Mononuclear cell (primary cell): Measurements from ENCODE around the gene ASXL1. TPM values are rescaled to one million over a fixed set of nuclear protein-coding genes. Genes with fewer than 3 reads are reported as not detected.

ENCODE experiments used
- H3K27me3 ChIP-seq: 2 replicates; pipeline ENCODE4 v1.6.0; 2011; ENCODE audit warnings: low read length, control low read depth; ENCODE audit not compliant: insufficient read depth
- H3K4me1 ChIP-seq: 2 replicates; pipeline ENCODE4 v1.5.1; 2011; ENCODE audit warnings: mild to moderate bottlenecking, low read length, control low read depth; ENCODE audit not compliant: insufficient read depth
- H3K4me3 ChIP-seq: 2 replicates; pipeline ENCODE4 v1.5.1; 2011; ENCODE audit warnings: mild to moderate bottlenecking, low read length, moderate library complexity
- H3K9me3 ChIP-seq: 2 replicates; pipeline ENCODE4 v1.5.1; 2011; ENCODE audit warnings: low read depth, mild to moderate bottlenecking, control low read depth, low read length
- total RNA-seq: library from RNA; depleted of rRNA; stranded (reverse); fragments of >200 nt; gene quantifications from one replicate; pipeline ENCODE4 v1.2.3, GENCODE V29; 2012

The ASXL1 gene
- total RNA-seq, 1 donor = 117 TPM

DNA sequence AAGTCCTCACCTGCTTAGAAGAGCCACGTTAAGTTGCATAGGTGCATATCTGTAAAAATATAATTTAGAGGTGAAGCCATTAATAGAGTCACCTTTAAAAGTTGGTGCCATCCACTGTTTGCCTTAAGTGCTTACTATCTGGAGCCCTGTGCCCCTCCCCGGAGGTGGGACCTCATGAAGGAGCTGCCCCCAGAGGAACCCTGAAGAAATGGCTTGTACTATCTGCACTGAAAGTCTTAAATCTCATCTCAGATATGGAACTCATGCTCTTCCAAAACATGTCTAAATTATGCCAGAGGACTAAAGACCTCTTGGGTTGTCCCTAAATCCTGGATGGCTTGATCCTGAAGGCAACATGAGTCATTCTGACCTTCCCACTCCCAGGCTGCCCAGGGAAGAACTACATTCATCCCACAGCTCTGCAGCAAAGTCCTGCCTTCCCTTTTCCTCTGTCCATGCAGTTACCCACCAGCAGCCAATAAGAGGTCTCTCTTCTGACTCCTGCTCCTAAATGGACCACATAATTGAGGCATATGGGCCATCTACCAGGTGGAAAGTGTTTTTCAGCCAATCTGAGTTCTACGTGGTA, 85.3 kb downstream of the ASXL1 start:
- H3K4me1 ChIP-seq = peaks cover 6% of the 10 kb centered on the region
- no peaks in the 10 kb centered on the region for H3K27me3 ChIP-seq
- no peak overlapping the region for H3K4me3 ChIP-seq
- no peaks in the 10 kb centered on the region for H3K9me3 ChIP-seq

DNA sequence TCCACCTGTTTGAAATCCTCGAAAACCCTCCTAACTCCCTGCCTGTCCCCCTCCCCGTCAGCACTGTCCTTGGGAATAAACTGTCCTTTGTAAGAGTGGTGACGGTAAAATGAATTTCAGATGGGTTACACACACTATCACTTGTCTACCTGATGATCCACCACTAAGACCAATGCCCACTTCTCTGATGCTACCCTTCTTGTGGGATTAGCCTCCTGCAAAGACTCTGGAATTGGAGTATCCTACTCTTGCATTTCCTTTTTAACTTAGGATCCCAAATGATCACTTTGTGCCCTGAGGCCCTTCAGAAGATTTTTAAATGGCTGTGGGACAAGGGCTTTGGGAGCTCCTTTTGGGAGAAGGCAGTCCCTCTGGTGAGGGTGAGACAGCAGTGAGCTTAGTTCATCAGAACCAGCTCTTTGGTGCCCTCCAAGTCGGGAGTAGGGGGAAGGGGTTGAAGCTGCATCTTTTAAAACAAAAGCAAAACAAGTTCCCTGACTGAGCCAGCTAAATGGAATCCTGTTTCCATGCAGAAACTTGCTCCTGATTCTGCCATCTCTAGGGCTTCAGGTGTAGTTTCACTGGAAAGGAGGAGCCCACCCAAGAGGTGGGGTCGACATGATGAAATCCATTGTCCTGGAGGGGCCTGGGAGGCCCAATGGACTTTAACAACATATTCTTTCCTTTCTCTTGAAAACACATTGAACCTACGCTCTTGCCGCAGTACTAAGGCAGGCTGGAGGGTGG, 86.5 kb downstream of the ASXL1 start:
- Histone ChIP-seq H3K9me3 (no peaks in the 10 kb centered on the region), H3K27me3 (no peaks in the 10 kb centered on the region), H3K4me3 (no peak overlapping the region), H3K4me1 (peaks cover 15% of the 10 kb centered on the region)

DNA sequence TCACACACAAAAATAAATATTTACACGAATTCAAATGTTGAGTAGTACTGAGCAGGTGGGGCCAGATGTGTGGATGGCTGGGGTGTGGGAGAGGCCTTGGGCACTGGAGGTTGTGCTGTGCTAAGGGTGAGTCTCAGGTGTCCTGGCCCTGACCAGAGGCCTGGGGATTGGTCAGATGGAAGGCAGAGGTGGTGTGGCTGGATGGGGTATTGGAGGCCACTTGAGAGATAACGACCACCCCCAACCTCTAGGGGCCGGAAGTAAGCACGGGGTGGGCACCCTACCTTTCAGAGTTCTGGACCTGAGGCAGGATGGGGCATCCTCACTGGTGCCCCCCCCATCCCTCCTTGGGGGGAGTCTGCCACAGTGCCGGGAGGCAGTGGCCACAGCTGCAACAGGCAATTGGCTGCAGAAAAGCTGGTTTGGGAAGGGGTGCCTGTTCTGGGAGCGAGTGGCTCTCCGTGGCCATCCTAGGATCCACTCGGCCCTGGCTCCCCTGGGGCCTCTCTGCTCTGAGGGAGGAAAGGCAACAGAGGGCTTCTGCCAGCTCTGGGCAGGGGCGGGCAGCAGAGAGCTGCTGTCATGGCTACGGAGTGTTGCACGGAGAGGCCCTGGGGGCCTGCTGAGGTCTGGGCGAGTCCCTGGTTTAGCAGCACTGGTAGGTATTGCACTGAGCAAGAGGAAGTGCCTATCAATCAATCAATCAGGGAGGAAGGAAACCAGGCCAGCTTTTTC, 87.6 kb downstream of the ASXL1 start:
- Histone ChIP-seq H3K4me1 (peaks cover 26% of the 10 kb centered on the region), H3K27me3 (no peaks in the 10 kb centered on the region), H3K4me3 (no peak overlapping the region), H3K9me3 (no peaks in the 10 kb centered on the region)

DNA sequence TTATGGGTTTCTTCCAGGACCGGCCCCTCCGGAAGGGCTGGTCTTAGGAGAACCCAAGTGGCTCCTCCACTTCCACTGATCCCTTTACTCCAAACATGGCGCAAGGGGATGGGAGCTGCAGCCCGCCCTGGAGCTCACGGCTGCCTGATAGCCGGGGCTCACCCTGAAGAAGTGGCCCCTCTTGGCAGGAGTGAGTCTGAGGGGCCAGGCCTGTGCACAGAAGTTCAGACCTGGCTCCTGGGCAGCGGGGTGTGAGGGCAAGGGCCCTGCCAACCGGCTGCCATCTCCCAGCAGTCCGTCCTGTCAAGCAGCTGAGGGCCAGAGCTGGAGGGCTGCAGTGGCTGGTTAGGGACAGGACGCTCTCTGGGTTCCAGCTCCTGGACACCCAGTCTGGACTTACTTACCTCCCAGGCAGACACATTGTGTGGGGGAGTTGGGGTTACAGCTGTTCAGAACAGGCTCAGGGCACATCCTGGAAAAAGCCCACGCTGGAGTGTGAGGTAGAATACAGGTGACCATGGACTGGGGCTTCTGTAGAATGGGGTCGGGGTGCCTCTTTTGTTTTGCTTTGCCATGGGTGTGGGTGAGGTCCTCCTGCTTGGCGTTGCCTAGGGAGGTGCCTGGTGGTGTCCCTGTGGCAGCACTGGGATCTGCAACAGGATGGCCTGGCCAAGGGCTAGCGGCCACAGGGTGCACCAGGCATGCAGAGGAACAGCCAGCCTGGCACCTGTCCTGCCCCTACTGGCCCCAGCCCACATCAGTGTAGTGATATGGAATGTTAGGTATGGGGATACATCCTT, 88.4 kb downstream of the ASXL1 start:
- H3K9me3 ChIP-seq = no peaks in the 10 kb centered on the region
- H3K4me3 ChIP-seq = no peak overlapping the region
- peaks cover 30% of the 10 kb centered on the region for H3K4me1 ChIP-seq
- H3K27me3 ChIP-seq = no peaks in the 10 kb centered on the region

DNA sequence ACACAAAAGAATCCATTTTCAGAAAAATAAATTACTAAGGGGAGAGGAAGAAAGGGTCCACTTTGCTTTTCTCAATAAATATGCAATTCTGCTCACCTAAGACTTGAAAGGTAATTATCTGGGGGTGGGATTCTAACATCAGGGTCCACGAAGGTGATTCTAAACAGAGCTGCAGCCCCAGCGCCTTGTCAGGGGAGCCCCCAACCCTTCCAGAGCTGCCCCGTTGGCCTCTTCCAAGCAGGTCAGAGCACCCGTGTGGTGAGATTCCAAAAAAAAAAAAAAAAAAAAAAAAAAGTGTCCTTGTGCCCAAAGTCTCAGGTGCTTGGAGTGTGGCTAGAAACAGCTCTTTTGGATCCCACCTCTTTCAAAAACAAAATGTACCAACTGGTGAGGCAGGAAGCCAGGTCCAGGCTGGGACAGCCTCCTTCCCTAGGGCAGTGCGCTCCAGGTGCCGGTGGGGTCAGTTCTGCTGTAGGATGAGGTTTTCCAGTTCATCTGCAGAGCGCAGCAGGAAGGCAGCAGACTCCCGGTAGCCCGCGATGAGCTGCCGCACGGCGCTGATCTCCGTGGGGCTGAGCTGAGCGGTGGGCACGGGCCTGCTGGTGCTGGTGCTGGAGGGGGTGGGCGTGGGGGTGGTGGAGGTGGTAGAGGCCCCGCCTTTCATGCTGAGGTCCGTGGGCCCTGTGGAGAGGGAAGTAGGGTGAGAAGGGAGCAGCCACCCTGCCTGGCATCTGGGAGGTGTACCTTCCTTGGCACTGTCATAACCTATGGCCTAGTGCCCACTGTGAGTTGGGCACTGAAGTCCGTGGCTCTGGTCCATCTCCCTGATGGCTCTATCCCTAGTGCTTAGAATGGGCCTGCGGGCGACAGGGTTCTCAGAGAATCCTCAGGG, 89.3 kb downstream of the ASXL1 start:
- Histone ChIP-seq H3K27me3 (no peaks in the 10 kb centered on the region), H3K4me3 (no peak overlapping the region), H3K4me1 (peaks cover 30% of the 10 kb centered on the region), H3K9me3 (no peaks in the 10 kb centered on the region)

DNA sequence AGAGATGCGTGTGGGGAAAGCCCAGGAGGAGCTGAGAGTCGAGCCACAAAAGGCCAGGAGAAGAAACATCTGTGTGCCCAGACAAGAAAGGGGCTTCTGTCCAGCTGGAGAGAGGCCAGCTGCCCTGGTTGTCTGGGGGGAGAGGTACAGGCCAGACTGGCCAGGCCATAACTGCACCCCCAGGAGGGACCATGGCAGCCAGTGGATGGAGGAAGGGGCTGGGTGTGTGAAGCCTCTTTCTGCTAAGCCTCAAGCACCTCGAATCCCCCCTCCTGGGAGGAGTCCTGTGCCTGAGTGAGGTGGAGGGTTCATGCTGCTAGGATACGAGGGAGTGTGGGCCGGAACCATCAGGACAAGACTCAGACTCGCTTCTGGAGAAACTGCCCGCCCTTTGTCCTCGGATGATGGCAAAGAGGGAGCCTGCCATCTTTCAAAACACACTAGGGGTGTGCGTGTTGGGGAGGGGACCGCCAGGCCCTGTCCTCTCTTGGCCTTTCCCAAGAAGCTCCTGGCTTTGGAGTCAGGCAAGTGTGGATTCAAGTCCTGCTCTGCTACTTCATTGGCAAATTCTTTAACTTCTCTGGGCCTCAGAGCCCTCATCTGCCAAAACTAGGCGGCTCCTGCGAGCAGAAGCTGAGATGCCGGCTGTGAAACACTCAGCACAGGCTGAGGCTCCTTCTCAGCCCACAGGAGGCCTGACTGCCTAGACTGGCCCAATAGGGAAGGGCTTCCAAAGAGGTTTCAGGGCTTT, 90.3 kb downstream of the ASXL1 start:
- H3K4me3 ChIP-seq = no peak overlapping the region
- H3K4me1 ChIP-seq = peaks cover 30% of the 10 kb centered on the region
- no peaks in the 10 kb centered on the region for H3K9me3 ChIP-seq
- no peaks in the 10 kb centered on the region for H3K27me3 ChIP-seq

DNA sequence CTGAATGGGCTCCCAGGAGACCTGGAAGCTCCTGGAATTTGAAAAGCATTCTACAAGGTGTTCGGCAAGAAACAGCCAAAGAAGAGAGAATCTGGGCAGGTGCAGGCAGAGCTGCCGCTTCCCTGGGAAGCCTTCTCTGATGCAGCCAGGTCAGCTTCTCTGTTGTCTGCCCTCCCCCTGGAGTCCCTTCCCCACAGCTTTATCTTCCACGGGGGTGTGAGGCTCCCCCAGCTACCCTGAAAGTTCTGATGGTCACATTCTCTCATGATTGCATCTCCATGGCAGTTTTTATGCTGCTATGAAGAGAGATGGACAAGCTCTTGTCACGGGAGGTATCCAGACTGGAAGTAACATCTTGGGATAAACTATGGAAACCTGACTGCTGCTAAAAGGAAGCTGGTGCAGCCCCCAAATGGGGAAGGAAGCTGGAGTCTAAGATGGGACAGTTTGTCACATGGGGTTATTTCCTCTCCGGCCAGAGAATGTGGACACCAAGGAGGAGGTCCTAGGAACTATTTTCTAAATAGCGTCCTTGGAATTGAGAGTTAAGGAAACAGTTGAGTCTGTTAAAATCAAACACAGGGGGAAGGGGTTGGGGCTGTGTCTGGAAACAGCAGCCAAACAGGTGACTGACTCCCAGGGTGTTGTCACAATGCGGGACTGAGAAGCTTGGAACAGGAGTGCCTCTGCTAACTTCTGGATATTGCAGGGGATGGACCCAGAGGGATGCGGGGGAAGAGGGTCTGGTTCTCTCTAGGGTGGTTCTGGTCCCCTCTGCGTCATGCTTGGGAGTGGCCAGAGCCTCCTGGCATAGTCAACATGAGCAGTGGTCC, 91.1 kb downstream of the ASXL1 start:
- H3K4me1 ChIP-seq = peaks cover 30% of the 10 kb centered on the region
- no peaks in the 10 kb centered on the region for H3K9me3 ChIP-seq
- no peak overlapping the region for H3K4me3 ChIP-seq
- H3K27me3 ChIP-seq = no peaks in the 10 kb centered on the region

DNA sequence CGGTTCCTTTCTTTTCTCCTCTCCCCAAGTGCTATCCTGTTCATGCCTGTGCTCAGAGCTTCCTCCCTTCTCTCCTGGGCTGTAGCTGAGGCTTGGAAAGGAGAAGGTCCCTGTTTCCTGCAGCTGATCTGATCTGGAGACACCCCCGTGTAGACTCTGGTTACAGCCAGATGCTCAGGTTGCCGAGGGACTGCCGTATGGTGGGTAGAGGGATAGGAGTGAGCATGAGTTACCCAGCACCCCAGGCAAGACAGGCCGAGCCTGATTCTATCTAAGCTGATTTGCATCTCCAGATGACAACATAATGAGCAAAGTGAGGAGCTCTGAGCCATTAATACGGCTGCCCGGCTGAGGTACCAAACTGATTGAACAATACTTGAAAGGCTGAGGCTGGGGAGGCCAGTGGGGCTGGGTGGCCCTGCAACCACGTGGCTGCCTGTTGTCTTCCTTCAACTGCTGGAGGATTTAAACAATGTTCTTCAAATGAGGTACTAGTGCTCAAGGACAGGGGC, 91.8 kb downstream of the ASXL1 start:
- no peaks in the 10 kb centered on the region for H3K27me3 ChIP-seq
- peaks cover 30% of the 10 kb centered on the region for H3K4me1 ChIP-seq
- no peak overlapping the region for H3K4me3 ChIP-seq
- no peaks in the 10 kb centered on the region for H3K9me3 ChIP-seq

DNA sequence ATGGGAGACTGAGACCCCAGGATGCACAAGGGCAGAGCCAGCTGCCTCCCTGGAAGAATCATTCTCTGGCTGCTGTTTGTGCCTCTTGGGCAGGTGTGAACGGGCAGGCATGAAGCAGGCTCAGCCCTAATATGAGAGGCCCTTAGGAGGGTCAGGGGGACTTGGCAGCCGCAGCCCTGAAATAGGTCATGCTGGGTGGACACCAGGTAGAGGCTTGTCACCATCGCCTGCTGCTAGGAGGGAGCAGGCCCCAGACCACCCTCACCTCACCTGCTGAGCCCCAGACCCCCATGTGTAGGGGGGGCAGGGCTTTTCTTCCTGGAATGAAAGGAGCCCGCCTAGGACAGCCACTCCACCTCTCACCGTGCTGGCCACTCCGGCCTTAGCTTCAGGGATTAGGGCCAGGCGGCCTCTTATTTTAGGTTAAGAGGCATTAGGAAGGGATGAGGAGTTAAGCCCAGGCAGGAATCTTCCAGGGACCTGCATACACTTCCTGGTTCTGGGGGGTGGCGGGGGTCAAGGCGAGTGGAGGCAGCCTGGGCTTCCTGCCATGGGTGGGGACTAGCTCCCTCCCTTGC, 92.4 kb downstream of the ASXL1 start:
- no peaks in the 10 kb centered on the region for H3K9me3 ChIP-seq
- no peak overlapping the region for H3K4me3 ChIP-seq
- no peaks in the 10 kb centered on the region for H3K27me3 ChIP-seq
- peaks cover 30% of the 10 kb centered on the region for H3K4me1 ChIP-seq

DNA sequence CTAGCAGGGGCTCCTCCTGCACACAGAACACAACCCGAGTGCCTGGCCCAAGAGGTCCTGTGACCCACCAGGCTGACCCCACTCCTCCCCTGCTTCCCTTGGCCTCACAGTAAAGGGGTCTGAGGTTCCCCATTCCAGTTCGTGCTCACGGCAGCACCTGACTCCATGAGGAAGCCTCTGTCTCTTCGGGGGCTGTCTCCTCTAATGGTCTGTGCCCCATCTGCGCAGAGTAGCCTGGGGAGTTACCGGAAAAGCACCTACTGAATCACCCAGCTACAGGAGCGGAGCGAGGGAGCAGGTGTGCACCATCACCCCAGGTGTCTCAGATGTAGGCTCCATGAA, 93.2 kb downstream of the ASXL1 start:
- no peaks in the 10 kb centered on the region for H3K9me3 ChIP-seq
- H3K4me1 ChIP-seq = peaks cover 23% of the 10 kb centered on the region
- H3K4me3 ChIP-seq = no peak overlapping the region
- H3K27me3 ChIP-seq = no peaks in the 10 kb centered on the region

DNA sequence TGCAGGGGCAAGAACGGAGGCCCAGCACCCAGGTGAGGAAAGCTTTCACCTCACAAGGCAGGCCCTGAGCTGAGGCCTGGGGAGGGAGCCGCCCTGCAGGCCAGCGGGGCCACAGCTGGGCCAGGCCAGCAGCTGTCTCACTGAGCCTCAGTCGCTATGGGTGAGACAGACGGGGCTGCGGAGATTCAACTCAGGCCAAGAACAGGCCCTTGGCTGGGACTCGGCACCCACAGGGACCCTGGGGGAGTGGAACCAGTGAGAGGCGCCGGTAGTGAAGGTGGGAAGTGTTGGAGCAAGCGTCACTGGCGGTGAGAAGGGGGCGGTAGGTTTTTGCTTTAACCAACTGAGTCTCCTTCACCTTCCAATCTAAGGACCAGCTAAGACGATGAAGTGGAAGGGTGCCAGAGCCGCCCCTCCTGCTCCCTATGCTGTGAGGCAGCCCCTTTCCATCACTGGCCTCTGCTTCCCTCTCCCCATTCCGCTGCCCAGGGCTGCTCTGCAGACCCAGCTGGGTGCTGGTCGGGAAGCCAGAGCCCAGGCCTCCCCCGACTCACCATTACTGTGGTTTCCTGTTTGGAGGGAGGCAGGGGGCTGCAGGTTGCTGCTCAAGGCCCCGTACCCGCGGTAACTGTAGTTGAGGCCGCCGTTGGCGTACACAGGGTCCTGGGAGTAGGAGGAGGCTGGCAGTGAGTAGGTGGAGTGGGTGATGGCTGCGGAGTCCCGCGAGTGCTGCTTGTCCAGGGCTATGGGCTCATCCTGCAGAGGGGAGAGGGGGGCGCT, 93.7 kb downstream of the ASXL1 start:
- H3K4me3 ChIP-seq = no peak overlapping the region
- H3K4me1 ChIP-seq = peaks cover 23% of the 10 kb centered on the region
- H3K27me3 ChIP-seq = no peaks in the 10 kb centered on the region
- H3K9me3 ChIP-seq = no peaks in the 10 kb centered on the region

DNA sequence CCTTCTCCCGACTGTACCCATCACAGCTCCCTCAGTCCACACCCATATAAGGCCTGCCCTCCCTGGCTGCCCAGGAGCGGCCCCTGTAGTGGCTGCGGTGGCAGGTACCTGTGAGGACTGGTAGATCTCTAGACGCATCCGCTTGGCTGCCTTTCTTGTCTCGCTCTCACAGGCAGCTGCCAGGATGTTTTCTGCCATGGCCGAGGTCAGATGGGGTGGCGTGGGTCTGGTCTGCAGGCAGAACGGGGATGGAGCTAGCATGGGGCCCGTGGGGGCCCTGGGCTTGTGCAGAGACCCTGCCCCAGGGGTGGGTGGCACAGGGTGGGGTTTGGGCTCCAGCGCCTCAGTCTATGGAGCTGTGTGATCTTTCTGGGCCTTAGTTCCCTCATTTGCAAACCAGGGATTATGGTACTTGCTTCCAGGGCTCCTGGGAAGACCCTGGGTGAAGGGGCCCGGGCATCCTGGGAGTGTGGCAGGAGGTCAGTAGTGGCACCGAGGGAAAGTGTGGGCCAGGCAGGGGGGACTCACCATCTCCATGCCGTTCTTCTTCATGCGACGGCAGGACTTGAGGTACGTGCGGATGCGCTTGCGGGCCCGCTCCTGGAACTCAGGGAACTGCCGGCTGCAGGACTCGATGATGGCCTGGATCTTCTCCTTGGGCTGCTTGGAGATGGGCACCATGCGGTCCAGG, 94.8 kb downstream of the ASXL1 start:
- Histone ChIP-seq H3K4me3 (no peak overlapping the region), H3K4me1 (peaks cover 29% of the 10 kb centered on the region), H3K27me3 (no peaks in the 10 kb centered on the region), H3K9me3 (no peaks in the 10 kb centered on the region)
